Coronary artery (tissue), 2 donors: ENCODE measurements around the gene ACBD4.

Source experiments
- DNase-seq: peaks from one replicate; pipeline ENCODE4 v3.0.0-alpha.2; 2017; ENCODE audit warnings: low spot score
- H3K27ac ChIP-seq, 2 donors: fragments of 200-600 bp; sonication (generic); one replicate each; pipeline ENCODE4 v1.5.1; 2016 to 2019
- H3K4me3 ChIP-seq: fragments of 200-600 bp; sonication (generic); 2 replicates; pipeline ENCODE4 v1.5.1; 2016; ENCODE audit warnings: mild to moderate bottlenecking, moderate library complexity
- CTCF ChIP-seq: fragments of 200-600 bp; sonication (generic); IDR thresholded peaks from one replicate; pipeline ENCODE4 v1.5.1; 2019; ENCODE audit warnings: antibody characterized with exemption

Gene ACBD4

GRCh38 chr17:45130681-45131615, 4.5 kb upstream of the ACBD4 start:
- peak overlapping the region; percentile 97 for H3K4me3 ChIP-seq
- no peak for DNase-seq
- no peak for TF ChIP-seq CTCF
- peak overlapping the region; percentile 94 to 100 for H3K27ac ChIP-seq

GRCh38 chr17:45131616-45132319, 3.7 kb upstream of the ACBD4 start:
- DNase-seq: no peak
- Histone ChIP-seq H3K27ac (peak overlapping the region; percentile 94 to 100), H3K4me3 (peak overlapping the region; percentile 97)
- TF ChIP-seq CTCF: peak; percentile 98

- Histone ChIP-seq H3K27ac (peak within 1 kb of the TSS; percentile 94 to 100), H3K4me3 (peak within 1 kb of the TSS; percentile 97)
- DNase-seq: no peak
- TF ChIP-seq CTCF: no peak
Measured at GRCh38 chr17:45132320-45132571, 3.2 kb upstream of the ACBD4 start, which contains the start of gene PLCD3. PLCD3 (minus strand) TSS chr17:45132515; CDS start chr17:45132410, 105 bp downstream.

GRCh38 chr17:45132572-45133463, 2.7 kb upstream of the ACBD4 start:
- DNase-seq: peak; percentile 89
- H3K4me3 ChIP-seq: peak overlapping the region; percentile 97
- peak overlapping the region; percentile 94 to 100 for H3K27ac ChIP-seq
- peak; percentile 90 for TF ChIP-seq CTCF

- Histone ChIP-seq H3K27ac (peak overlapping the region; percentile 89 to 94), H3K4me3 (peak overlapping the region; percentile 76)
- no peak for TF ChIP-seq CTCF
- no peak for DNase-seq
Measured at GRCh38 chr17:45135978-45136791, 698 bp downstream of the ACBD4 start.
